HPDE6-E6E7 (cell line): Measurements from ENCODE around the gene GLP1R.
"Not testable (repeated sequence)": the region's sequence is repeated elsewhere in the genome, so short reads cannot be mapped to it uniquely, and the experiment has no call there.

ENCODE experiments used
- DNase-seq: peaks from one replicate; pipeline ENCODE4 v3.0.0; 2011; ENCODE audit warnings: missing footprints; ENCODE audit errors: extremely low spot score

GLP1R gene

DNA sequence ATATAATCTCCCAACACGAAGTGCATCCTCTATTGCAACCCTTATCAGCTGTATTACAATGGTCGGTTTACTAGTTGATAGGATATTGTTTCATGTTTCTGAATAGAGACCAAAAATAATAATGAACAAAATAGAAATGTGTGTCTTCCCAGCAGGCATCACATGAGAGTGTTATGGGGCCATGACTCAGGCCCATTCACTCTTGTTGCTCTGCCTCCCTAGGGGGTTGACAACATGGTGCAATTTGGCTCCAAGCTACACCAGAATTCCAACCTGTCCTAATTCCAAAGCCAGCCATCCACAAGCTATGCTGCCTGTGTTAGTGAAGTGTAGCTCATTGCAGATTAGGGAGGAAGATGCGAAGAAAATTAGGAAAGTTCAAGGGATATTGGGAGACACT lies 79.5 kb downstream of the GLP1R start:
- DNase-seq: no peak

DNA sequence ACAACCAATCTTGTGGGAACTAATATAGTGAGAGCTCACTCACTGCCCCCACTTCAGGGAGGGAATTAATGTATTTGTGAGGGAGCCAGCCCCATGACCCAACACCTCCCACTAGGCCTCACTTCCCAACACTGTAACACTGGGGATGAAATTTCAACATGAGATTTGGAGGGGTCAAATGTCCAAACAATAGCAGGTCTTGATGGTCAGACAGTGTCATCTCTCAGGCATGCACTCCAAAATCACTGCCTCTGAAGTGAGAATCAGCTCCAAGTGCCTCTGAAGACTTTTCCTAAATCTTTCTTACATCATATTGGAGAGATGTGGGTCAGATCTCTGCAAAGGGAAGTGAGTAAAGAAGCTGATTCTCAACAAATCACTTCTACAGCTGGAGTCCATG lies 80.3 kb downstream of the GLP1R start:
- no peak for DNase-seq

DNA sequence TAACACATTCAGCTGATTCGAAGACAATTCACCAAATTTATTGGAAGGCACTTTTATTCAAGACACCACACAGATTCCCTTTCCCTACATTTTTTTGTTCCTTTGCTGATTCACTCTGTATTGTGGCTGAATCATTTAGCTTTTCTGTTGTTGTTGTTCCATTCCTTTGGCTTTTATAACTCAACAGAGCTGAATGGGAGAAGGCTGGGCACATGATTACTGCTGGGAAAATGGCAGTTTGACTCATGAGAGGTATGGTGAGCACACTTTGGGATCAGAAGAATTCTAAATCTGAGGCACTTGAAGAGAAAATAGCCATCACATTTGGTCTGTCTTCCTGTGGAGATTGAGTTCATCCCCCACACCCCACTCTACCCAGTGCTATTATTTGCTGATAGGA lies 82.1 kb downstream of the GLP1R start:
- DNase-seq: no peak

DNA sequence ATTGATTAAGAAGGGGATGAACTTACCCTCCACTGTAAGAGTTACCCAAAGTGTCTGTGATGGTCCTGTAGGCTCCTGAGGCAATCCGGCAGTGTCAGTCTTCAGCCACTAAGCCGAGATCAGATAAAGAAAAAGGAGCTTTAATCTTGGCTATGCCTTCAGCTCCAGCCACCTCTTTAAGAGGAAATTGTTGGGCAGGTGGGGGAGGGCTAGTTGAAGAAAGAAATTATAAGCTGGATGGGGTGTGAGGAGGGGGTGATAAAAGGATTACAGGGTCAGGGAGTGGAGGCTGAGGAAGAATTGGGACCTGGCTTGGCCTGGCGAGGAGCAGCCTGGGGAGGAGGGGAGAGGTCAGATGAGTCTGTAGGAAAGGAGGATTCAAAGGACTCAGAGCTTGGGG lies 86.2 kb downstream of the GLP1R start:
- DNase-seq: not testable (repeated sequence)

DNA sequence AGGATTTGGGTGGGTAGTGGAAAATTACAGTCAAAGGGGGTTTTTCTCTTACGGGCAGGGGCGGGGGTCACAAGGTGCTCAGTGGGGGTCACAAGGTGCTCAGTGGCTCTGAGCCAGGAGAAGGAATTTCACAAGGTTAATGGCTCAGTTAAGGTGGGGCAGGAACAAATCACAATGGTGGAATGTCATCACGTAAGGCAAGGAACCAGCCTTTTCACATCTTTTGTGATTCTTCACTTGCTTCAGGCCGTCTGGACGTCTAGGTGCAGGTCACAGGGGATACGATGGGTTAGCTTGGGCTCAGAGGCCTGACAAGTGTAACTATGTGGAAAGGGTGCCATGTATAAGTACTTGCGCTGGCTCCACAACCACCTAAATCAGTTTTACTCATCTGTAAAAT lies 87.6 kb downstream of the GLP1R start:
- not testable (repeated sequence) for DNase-seq

DNA sequence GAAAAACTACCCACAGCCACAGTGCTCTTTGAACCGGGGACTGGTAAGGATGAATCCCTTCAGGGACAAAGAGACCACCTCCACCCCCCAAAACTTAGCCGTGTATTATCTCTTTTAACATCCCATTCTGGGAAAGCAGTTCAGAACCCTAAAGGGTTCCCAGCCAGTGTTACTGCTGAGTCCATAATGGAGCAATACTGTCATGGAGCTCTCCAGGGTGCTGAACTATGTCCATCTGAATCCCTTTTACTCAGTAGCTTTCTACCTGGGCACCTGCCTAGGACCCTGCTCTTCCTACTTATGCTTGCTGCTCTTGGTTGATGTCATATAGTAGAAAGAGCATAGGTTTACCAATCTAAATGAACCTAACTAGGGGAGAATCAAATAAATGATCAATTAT lies 88.7 kb downstream of the GLP1R start:
- DNase-seq: no peak
